ENCODE measurements around the gene RNF25. TPM values are rescaled to one million over a fixed set of nuclear protein-coding genes. Genes with fewer than 3 reads are reported as not detected.

Gene RNF25
- total RNA-seq, 1 donor from 2014 or later, result 31.6 TPM

- no peak for DNase-seq (ENCODE audit: low read depth)
- Histone ChIP-seq H3K4me3 (ENCODE audit: low read depth, low read length) (no peak overlapping the region), H3K36me3 (ENCODE audit: control insufficient read depth, insufficient read depth, low read length) (no peaks in the 10 kb centered on the region), H3K27me3 (ENCODE audit: control insufficient read depth, insufficient read depth, low read length) (no peaks in the 10 kb centered on the region)
- TF ChIP-seq CTCF (IDR thresholded peaks at IDR 0.05; ENCODE audit: insufficient read depth, low read length, poor library complexity, severe bottlenecking), result no peak
Observed at GRCh38 chr2:218618102-218618860, 53.5 kb downstream of the RNF25 start.

- DNase-seq (ENCODE audit: low read depth), result no peak
- no peak for TF ChIP-seq CTCF (IDR thresholded peaks at IDR 0.05; ENCODE audit: insufficient read depth, low read length, poor library complexity, severe bottlenecking)
- Histone ChIP-seq H3K27me3 (ENCODE audit: control insufficient read depth, insufficient read depth, low read length) (no peaks in the 10 kb centered on the region), H3K36me3 (ENCODE audit: control insufficient read depth, insufficient read depth, low read length) (no peaks in the 10 kb centered on the region), H3K4me3 (ENCODE audit: low read depth, low read length) (no peak overlapping the region)
Observed at GRCh38 chr2:218615868-218616315, 55.9 kb downstream of the RNF25 start.

Other genes with a start within 250 kb of the RNF25 start
- gene USP37, start 103.7 kb downstream of the RNF25 start, total RNA-seq, result 7.5 and 9.4 TPM in 2 replicates
- 38.5 and 57.1 TPM in 2 replicates for gene CNOT9, start 103.2 kb downstream of the RNF25 start, total RNA-seq
- 0.08 and 0.27 TPM in 2 replicates for gene PLCD4, start 64.1 kb downstream of the RNF25 start, total RNA-seq
- 22.6 and 49.0 TPM in 2 replicates for gene ZNF142, start 12.4 kb downstream of the RNF25 start, total RNA-seq
- 36.2 and 36.4 TPM in 2 replicates for gene BCS1L, start 12.3 kb downstream of the RNF25 start, total RNA-seq
- gene STK36, start 84 bp upstream of the RNF25 start, total RNA-seq, result 30.0 and 49.3 TPM in 2 replicates
- 17.3 and 27.5 TPM in 2 replicates for gene TTLL4, start 38.8 kb upstream of the RNF25 start, total RNA-seq
- 25.3 and 32.0 TPM in 2 replicates for gene CYP27A1, start 110.1 kb upstream of the RNF25 start, total RNA-seq
- not detected in 2 replicates for gene PRKAG3, start 159.8 kb upstream of the RNF25 start, total RNA-seq
- gene WNT6, start 187.8 kb upstream of the RNF25 start, total RNA-seq, result 1.2 and 1.6 TPM in 2 replicates
- 5.6 and 7.1 TPM in 2 replicates for gene WNT10A, start 208.8 kb upstream of the RNF25 start, total RNA-seq